A673 (cell line): ENCODE measurements around the gene LAMA2. TPM values are rescaled to one million over a fixed set of nuclear protein-coding genes. Genes with fewer than 3 reads are reported as not detected.

ENCODE experiments used
- BruUV-seq: library from RNA; stranded (reverse); fragments of 400-500 nt; replicated peaks from 2 replicates; lab custom pipeline; 2021; lab: Mats Ljungman, UMichigan
- CTCF ChIA-PET: fragments of 300-600 bp; sonication (Branson Sonifier 250); formaldehyde crosslinking; loops from one replicate; lab custom pipeline; 2022; ENCODE audit warnings: antibody characterized with exemption; lab: Charles Lee
- POLR2A ChIA-PET: fragments of 300-600 bp; sonication (Branson Sonifier 250); formaldehyde crosslinking; loops from one replicate; lab custom pipeline; 2022; ENCODE audit warnings: antibody characterized with exemption; ENCODE audit not compliant: low non-redundant PET; lab: Charles Lee
- DNase-seq: peaks from one replicate; pipeline ENCODE4 v3.0.0-alpha.2; 2015; ENCODE audit warnings: low spot score
- H3K27ac ChIP-seq: fragments of 200-600 bp; sonication (generic); 2 replicates; pipeline ENCODE4 v1.5.1; 2016; ENCODE audit warnings: mixed run types, low read depth, mild to moderate bottlenecking, mixed read lengths, antibody characterized with exemption, low read length; ENCODE audit not compliant: poor library complexity, severe bottlenecking
- H3K27me3 ChIP-seq: fragments of 200-600 bp; sonication (generic); replicated peaks from 2 replicates; pipeline ENCODE4 v1.6.1; 2017; ENCODE audit warnings: mixed run types, low read depth, mild to moderate bottlenecking, mixed read lengths, antibody characterized with exemption, low read length; ENCODE audit not compliant: insufficient read depth, poor library complexity
- H3K36me3 ChIP-seq: fragments of 200-600 bp; sonication (generic); 2 replicates; pipeline ENCODE4 v1.6.1; 2016; ENCODE audit warnings: mixed run types, mild to moderate bottlenecking, mixed read lengths, antibody characterized with exemption, low read length; ENCODE audit not compliant: insufficient read depth, poor library complexity, severe bottlenecking
- H3K4me1 ChIP-seq: fragments of 200-600 bp; sonication (generic); 2 replicates; pipeline ENCODE4 v1.6.1; 2017; ENCODE audit warnings: mixed run types, mild to moderate bottlenecking, mixed read lengths, antibody characterized with exemption, low read length; ENCODE audit not compliant: insufficient read depth, poor library complexity, severe bottlenecking
- H3K4me3 ChIP-seq: fragments of 200-600 bp; sonication (generic); 2 replicates; pipeline ENCODE4 v1.5.1; 2016; ENCODE audit warnings: low read depth, mixed run types, mild to moderate bottlenecking, mixed read lengths, low read length; ENCODE audit not compliant: poor library complexity, severe bottlenecking
- H3K9me3 ChIP-seq: fragments of 200-600 bp; sonication (generic); 2 replicates; pipeline ENCODE4 v1.6.1; 2016; ENCODE audit warnings: mixed run types, low read depth, mild to moderate bottlenecking, mixed read lengths, antibody characterized with exemption, low read length; ENCODE audit not compliant: poor library complexity, severe bottlenecking
- CTCF ChIP-seq: fragments of 300-800, 200-600 bp; sonication (generic); conservative IDR thresholded peaks from 2 replicates; pipeline ENCODE4 v1.5.1; 2017; ENCODE audit warnings: low read depth, mild to moderate bottlenecking, antibody characterized with exemption, low read length, moderate library complexity, mixed read lengths
- EZH2 ChIP-seq: fragments of 200-600 bp; sonication (generic); IDR thresholded peaks from 2 replicates; pipeline ENCODE4 v1.6.1; 2017; ENCODE audit warnings: borderline replicate concordance, low read depth, mild to moderate bottlenecking, mixed read lengths, antibody characterized with exemption, low read length; ENCODE audit not compliant: poor library complexity, severe bottlenecking
- intact Hi-C: fragments of 100-400 bp; cut with micrococcal nuclease; formaldehyde crosslinking; loops from one replicate; pipeline ENCODE4 v1.10.0; 2022; ENCODE audit not compliant: unreplicated experiment
- total RNA-seq: library from RNA; stranded (reverse); gene quantifications from 2 replicates; pipeline ENCODE4 v1.2.3, GENCODE V29; 2021

The LAMA2 gene
- total RNA-seq, 1 experiment from 2014 or later, result 2.2 TPM

GRCh38 chr6:129504456-129504855 is 621.5 kb downstream of the LAMA2 start:
- Histone ChIP-seq H3K4me3 (no peak overlapping the region), H3K27ac (no peak overlapping the region), H3K36me3 (no peaks in the 10 kb centered on the region), H3K9me3 (no peaks in the 10 kb centered on the region), H3K4me1 (peaks cover 15% of the 10 kb centered on the region), H3K27me3 (no peaks in the 10 kb centered on the region)
- ChIA-PET POLR2A (interaction anchor here (0.5 kb wide), 1 partner anchor 619 kb away, joined by 3 read pairs; no protein-coding TSS in a partner anchor), CTCF (no interaction called here)
- TF ChIP-seq EZH2, result no peak
- TF ChIP-seq CTCF, result no peak
- intact Hi-C loops, result loop anchor here (5.0 kb wide), 2 partner anchors 88 to 518 kb away; no protein-coding TSS in a partner anchor
- BruUV-seq, result no TSS peak
- DNase-seq, result no peak

GRCh38 chr6:129507059-129507807 is 624.3 kb downstream of the LAMA2 start:
- Histone ChIP-seq H3K27me3 (no peaks in the 10 kb centered on the region), H3K4me1 (peaks cover 12% of the 10 kb centered on the region), H3K36me3 (no peaks in the 10 kb centered on the region), H3K9me3 (no peaks in the 10 kb centered on the region), H3K27ac (no peak overlapping the region), H3K4me3 (no peak overlapping the region)
- ChIA-PET POLR2A (no interaction called here), CTCF (no interaction called here)
- DNase-seq, result no peak
- TF ChIP-seq EZH2, result no peak
- TF ChIP-seq CTCF, result no peak
- intact Hi-C loops, result no loop called here
- no TSS peak for BruUV-seq

GRCh38 chr6:129507846-129508245 is 624.9 kb downstream of the LAMA2 start:
- no peaks in the 10 kb centered on the region for H3K27me3 ChIP-seq
- DNase-seq, result no peak
- H3K9me3 ChIP-seq, result no peaks in the 10 kb centered on the region
- no peaks in the 10 kb centered on the region for H3K36me3 ChIP-seq
- BruUV-seq, result no TSS peak
- H3K4me1 ChIP-seq, result peaks cover 12% of the 10 kb centered on the region
- H3K4me3 ChIP-seq, result no peak overlapping the region
- intact Hi-C loops, result no loop called here
- TF ChIP-seq EZH2 (no peak), CTCF (no peak)
- no peak overlapping the region for H3K27ac ChIP-seq
- ChIA-PET CTCF (no interaction called here), POLR2A (no interaction called here)
